GM18868 (cell line): ENCODE data around the gene TBX21.

Experiments
- ATAC-seq: cut with Tn5 transposase; IDR thresholded peaks from one replicate; pipeline ENCODE4 v1.9.1; 2021; ENCODE audit warnings: mild to moderate bottlenecking, moderate library complexity; ENCODE audit not compliant: unreplicated experiment

The TBX21 gene

DNA sequence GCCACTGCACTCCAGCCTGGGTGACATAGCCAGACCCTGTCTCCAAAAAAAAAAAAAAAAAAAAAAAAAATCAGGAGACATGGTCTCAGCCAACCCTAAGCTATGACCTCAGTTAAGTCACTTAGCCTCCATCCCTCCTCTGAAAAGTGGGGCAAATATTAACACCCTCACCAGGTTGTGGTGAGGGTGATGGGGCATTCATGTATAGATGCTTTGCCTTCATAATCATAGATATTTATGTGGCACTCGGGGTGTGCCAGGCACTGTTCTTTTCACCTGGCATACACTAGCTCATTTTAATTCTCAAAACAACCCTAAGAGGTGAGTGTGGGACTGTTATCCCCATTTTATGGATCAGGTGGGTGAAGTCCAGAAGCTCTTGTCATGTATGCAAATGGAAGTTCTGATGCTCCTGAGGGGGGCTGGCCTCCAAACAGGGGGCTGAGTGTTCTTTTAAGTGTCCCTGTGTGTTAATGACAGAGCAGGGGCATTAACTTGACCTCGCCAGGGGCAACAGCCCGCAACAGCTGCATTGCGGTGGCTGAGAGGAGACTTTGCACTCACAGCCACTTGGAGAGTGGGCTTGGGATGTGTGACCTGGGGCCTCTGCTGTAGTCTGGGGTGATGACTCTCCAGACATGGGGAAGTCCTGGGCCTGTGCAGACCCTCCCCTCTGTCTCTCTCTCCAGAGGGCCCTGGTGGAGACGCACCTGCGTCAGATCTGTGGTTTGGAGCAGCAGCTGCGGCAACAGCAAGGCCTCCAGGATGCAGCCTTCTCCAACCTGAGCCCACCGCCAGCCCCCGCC, 34.9 kb upstream of the TBX21 start:
- ATAC-seq: no peak

DNA sequence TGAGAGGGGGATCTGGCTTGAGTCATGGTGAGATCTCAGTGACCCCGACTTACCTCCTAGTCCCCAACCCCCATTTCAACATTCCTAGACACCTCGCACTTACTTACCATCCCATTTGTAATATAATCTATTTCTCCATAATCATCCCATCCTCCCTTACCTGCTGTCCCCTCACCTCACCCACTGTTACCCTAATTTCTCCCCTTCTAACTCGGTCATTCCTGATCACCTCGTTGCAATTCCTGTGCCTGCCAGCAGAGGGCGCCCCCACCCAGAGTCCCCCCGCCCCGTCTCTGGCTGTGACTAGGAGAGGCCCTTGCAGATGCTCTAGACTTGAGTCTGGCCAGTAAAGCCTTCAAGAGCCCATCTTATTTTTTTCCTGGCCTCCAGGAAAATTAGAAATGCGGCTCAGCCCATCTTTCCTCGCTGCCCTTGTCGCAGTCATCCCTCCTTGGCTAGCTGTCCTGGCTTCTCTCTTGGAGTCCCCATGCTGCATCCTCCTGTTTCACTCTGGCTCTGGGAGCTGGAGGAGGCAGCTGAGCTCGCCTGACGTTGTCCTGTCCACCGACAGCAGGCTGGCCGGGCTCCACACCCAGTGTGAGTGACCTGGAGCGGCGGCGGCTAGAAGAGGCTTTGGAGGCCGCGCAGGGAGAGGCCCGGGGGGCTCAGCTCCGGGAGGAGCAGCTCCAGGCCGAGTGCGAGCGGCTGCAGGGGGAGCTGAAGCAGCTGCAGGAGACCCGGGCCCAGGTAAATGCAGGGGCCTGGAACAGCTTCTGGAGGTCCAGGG, 34.1 kb upstream of the TBX21 start:
- no peak for ATAC-seq

GRCh38 chr17:47699536-47699840, 33.5 kb upstream of the TBX21 start:
- no peak for ATAC-seq

GRCh38 chr17:47700471-47701449, 32.3 kb upstream of the TBX21 start:
- ATAC-seq: no peak

- ATAC-seq: no peak
These were observed 31.4 kb upstream of the TBX21 start for GRCh38 chr17:47701608-47702007.

- no peak for ATAC-seq
These were observed 30.5 kb upstream of the TBX21 start for GRCh38 chr17:47702391-47702995.

- no peak for ATAC-seq
These were observed 29.8 kb upstream of the TBX21 start for GRCh38 chr17:47703191-47703591.

- no peak for ATAC-seq
These were observed 29.4 kb upstream of the TBX21 start for GRCh38 chr17:47703671-47704070.

GRCh38 chr17:47704116-47704515, 28.9 kb upstream of the TBX21 start:
- no peak for ATAC-seq

DNA sequence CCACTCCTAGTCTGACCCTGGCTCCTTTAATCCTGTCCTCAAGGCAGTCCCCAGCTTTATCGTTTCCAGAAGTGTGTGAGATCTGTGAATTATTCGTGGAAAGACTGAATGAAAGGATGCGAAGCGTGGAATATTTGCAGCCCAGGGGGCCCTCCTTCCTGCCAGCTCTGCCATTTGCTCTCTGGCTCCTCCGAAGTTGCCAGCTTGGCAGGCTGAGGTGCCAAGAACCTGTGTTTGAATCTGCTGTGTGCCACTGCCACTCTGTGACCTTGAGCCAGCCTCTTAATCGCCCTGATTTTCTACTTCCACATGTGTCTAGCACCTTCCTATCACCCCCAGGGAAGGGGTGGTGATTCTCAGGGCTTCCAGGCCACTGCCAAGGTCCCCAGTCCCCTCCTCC, 28.3 kb upstream of the TBX21 start:
- ATAC-seq: no peak

GRCh38 chr17:47705536-47706530, 27.2 kb upstream of the TBX21 start:
- ATAC-seq: no peak

DNA sequence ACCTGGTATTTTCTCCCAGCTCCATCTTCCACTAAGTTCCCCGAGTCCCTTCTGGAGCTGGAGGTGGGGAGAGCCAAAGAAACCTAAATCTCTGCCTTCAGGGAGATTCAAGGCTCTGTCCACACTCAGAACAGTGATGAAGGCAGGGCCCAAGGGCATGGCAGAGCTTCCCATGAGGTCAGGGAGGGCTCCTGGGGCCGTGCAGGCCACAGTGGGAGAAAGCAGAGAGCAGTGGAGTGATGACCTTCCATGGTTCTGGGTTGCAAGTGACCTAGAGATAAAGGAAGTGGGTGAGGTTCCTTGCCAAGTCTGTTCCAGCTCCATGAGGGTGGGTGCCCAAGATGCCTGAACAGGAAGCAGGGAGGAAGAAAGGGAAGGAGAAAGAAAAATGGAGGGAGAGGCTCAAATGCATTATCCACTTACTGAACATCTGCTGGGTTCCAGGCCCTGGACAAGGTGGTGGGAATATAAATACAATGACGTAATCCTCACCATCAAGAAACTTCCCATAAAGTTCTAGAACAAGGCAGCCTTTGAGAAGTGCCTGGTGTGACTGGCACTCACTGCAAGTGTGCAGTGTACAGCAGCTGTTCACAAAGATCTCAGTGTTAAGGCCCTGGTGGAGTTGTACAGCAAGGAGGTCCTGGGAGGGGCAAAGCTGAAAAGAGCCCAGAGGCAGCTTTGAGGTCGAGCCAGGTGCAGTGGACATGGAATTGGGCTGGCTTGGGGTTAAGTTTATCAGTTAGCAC, 25.8 kb upstream of the TBX21 start:
- no peak for ATAC-seq

DNA sequence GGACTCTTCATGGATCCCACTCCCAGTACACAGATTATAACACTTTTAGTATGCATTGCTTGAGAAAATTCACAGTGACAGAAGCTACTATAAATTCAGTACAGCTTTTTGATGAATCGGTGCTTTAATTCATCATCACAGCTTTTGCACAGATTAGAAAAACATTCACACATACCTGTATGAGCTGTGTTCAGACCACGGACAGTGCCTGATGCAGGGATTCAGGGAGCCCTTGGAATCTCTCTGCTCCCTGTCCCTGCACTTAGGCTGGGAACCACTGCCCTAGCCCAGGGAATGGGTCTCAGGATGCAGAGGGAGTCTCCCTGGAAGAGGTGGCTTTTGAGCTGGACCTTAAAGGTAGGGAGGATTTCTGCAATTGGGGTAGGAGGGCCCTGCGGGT, 25.2 kb upstream of the TBX21 start:
- no peak for ATAC-seq

- ATAC-seq: no peak
These were observed 24.6 kb upstream of the TBX21 start for GRCh38 chr17:47708312-47708863.

DNA sequence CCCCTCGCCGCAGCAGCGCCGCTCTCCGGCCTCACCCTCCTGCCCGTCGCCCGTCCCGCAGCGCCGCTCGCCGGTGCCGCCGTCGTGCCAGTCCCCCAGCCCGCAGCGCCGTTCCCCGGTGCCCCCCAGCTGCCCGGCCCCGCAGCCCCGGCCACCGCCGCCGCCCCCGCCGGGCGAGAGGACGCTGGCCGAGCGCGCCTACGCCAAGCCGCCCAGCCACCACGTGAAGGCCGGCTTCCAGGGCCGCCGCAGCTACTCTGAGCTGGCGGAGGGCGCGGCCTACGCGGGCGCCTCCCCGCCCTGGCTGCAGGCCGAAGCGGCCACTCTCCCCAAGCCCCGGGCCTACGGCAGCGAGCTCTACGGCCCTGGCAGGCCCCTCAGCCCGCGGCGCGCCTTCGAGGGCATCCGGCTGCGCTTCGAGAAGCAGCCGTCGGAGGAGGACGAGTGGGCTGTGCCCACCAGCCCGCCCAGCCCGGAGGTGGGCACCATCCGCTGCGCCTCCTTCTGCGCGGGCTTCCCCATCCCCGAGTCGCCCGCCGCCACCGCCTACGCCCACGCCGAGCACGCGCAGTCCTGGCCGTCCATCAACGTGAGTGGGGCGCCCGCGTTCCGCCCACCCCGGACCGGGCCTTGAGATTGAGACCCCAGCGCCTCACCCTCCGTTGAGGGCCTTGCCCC, 24.0 kb upstream of the TBX21 start:
- no peak for ATAC-seq

DNA sequence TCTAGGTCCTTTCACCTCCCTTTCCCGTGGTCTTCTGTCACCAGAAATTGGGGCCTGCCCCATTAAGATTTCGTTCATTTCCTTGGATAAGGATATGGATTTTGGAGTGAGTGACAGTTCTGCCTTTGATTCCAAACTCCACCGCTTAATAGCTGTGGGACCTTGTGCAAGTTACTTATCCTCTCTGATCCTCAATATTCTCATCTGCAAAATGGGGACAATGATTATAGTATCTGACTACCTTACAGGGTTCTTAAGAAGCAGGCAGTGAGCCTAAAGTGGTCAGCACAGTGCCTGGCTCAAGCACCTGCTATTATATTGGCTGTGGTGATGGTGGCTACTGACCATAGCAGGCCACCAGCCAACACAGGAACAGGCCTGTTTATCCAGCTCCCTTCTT, 23.4 kb upstream of the TBX21 start:
- no peak for ATAC-seq

GRCh38 chr17:47711366-47712099, 21.5 kb upstream of the TBX21 start:
- ATAC-seq: no peak
